ENCODE data around the gene PCDH1. TPM values are rescaled to one million over a fixed set of nuclear protein-coding genes. Genes with fewer than 3 reads are reported as not detected.

Gene PCDH1
- total RNA-seq, 1 donor from 2014 or later, result not detected

DNA sequence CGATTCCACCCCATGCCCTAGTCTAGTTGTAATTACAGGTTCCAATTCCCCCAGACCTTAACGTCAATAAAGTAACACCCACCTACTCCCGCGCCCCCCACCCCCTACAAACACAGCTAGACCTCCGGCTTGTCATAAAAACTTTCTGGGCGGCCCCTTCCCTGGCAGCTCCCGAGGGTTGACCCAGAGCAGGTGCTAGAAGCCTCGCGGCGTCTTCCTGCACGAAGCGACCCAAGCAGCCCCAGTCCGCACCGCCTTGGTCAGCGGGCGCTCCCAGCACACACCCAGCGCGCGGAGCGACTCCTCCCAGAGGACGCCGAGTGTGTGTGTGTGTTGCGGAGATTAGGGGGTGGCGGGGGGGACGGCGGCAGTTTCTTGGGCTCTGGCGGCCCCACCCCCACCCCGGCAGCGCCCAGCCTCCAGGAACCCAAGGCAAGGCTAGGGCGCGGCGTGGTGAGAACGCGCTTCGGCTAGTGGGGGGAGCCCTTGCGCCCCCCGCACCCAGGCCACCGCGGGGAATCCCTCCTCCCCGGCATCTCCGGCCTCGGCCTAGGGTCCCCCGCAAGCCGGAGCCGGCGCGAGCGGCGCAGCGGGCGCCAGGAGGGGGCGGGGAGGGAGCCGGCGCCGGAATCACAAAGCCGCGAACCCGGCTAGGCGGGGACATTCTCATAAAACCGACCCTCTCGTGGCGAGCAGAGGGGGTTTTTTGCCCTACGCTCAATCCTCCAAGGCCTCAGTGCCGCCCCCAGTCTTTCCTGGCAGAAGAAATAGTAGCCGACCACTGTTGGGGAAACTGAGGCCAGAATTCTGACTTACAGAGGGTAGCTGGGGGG lies 2.2 kb downstream of the PCDH1 start:
- DNase-seq (ENCODE audit: low spot score), result no peak
- H3K36me3 Mint-ChIP-seq (ENCODE audit: low read depth), result no peaks in the 10 kb centered on the region
- H3K4me3 Mint-ChIP-seq, result no peak overlapping the region

DNA sequence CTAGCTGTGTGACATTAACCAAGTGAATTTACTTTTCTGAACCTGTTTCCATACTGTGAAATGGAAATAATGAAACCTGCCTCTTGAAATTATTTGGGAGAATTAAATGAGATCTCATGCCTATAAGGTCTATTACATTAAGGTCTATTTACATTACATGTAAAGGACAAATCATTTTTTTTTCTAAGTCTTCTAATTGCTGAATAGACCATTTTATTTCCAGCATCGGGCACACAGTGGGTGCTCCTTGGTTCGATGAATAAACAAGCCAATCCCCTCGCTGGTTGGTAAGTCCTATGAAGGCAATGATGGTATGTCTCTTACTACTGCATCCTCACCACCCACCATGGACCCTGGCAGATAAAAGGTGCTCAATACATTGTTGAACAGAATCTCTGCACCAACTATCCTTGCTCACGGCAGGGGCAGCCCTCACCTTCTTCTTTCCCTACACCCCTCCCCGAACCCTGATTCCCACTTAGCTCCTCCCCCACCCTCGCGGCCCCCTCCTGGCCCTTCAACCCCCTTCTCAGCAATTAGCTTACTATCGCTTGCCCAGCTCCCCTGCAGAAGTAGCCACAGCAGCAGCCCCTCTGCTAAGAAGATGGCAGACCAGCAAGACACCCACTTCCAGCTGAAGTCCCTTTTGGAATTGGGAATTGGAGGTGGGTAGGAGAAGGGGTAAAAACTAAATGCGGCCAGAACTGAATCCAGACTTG lies 3.0 kb downstream of the PCDH1 start:
- intact Hi-C loops (cut with micrococcal nuclease), result loop anchor here (5.0 kb wide), 2 partner anchors 118 to 458 kb away; partner anchors contain the start of gene PCDHGB7
- no peak for DNase-seq (ENCODE audit: low spot score)
- no peaks in the 10 kb centered on the region for H3K36me3 Mint-ChIP-seq (ENCODE audit: low read depth)
- peaks cover 69% of the 10 kb centered on the region for H3K27me3 Mint-ChIP-seq (ENCODE audit: insufficient read depth)
- peaks cover 25% of the 10 kb centered on the region for H3K4me1 Mint-ChIP-seq (ENCODE audit: low read depth)
- H3K4me3 Mint-ChIP-seq, result no peak overlapping the region
- no peak overlapping the region for H3K27ac Mint-ChIP-seq
- H3K9me3 Mint-ChIP-seq, result no peaks in the 10 kb centered on the region

More for the DNA sequence above, 2.2 kb downstream of the PCDH1 start:
- H3K27ac Mint-ChIP-seq, result no peak overlapping the region
- peaks cover 25% of the 10 kb centered on the region for H3K4me1 Mint-ChIP-seq (ENCODE audit: low read depth)
- no peaks in the 10 kb centered on the region for H3K9me3 Mint-ChIP-seq
- intact Hi-C loops (cut with micrococcal nuclease), result loop anchor here (5.0 kb wide), 2 partner anchors 119 to 459 kb away; partner anchors contain the start of gene PCDHGB7
- H3K27me3 Mint-ChIP-seq (ENCODE audit: insufficient read depth), result peaks cover 73% of the 10 kb centered on the region

DNA sequence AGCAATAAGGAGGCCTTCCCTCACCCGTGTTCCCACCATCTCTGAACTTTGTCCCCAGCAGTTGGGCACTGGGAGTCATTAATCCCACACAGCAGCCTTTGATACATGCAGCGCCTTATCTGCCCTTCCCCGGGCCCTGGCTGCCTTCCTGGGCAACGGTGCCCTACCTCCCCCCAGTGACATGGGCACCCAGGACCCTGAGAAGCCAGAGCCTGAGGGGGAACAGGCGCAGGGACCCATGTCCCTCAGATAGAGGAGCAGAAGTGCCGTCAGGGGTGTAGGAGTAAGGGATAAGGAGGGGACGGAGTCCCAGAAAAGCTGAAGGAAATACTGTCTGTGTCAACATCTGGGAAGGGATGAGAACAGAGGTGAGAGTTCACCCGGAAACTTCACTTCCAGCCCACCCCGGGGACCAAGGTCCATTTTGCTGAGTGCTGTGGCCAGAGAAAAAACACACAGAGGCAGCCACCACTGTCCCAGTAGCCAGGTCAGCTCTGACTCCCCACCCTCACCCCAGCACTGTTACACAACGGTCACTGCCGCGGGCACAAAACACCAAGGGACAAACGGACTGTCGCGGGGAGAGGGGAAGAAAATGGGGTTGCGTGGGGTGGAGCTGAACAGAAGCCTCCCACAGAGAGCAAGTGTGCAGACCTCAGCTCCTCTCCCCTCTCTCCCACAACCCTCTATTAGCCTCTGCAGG lies 3.8 kb downstream of the PCDH1 start:
- Mint-ChIP-seq H3K36me3 (ENCODE audit: low read depth) (no peaks in the 10 kb centered on the region), H3K9me3 (no peaks in the 10 kb centered on the region), H3K4me1 (ENCODE audit: low read depth) (peaks cover 20% of the 10 kb centered on the region), H3K4me3 (no peak overlapping the region), H3K27ac (no peak overlapping the region), H3K27me3 (ENCODE audit: insufficient read depth) (peaks cover 67% of the 10 kb centered on the region)
- no peak for DNase-seq (ENCODE audit: low spot score)
- intact Hi-C loops (cut with micrococcal nuclease), result no loop called here

DNA sequence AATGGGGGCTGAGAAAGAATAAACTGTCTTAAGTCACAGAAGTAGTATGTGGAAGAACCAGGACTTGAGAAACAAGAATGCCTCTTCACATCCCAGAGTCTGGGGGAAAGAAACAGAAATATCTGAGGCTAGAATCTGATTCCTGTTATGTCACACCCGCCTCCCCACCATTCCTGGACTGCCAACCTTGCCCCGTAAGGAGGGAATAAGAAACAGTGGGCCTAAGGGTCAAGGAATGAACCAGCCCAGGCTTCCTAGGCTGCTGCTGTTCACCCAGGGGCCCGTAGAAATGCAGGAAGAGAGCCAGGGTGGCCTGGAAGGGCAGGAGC lies 4.3 kb downstream of the PCDH1 start:
- intact Hi-C loops (cut with micrococcal nuclease), result no loop called here
- Mint-ChIP-seq H3K4me1 (ENCODE audit: low read depth) (peaks cover 15% of the 10 kb centered on the region), H3K27ac (no peak overlapping the region), H3K27me3 (ENCODE audit: insufficient read depth) (peaks cover 63% of the 10 kb centered on the region), H3K9me3 (no peaks in the 10 kb centered on the region), H3K36me3 (ENCODE audit: low read depth) (no peaks in the 10 kb centered on the region), H3K4me3 (no peak overlapping the region)
- no peak for DNase-seq (ENCODE audit: low spot score)

DNA sequence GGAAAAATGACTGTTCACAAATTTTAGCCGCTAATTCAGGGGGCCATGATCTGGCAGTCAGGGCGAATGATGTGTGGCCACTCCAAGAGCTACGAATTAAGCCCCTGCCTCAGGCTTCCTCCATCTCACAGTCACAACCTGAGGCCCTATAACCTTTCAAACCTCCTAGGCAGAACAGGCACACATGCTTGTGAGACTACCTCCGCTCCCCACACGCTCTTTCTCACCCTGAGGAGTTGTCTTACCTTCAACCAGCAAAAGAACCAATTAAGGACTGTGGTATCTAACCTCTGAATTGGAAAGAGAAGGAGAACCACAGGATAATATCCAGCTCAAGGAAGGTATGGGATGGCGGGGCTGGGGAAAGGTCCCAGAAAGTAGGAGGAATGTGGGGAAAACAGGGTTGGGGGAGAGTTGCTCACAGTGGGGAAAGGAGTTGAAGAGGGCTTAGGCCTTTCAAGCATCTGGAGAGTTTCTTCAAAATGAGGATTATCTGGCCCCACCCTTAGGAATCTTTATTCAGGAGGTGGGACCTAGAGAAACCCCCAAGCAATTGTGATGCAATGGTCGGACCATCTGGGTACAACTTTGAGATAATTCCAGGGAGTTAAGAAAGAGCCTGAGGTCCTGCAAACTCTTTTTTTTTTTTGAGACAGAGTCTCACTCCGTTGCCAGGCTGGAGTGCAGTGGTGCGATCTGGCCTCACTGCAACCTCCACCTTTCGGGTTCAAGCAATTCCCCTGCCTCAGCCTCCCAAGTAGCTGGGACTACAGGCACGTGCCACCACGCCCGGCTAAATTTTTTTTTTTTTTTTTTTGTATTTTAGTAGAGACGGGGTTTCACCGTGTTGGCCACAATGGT lies 5.5 kb downstream of the PCDH1 start:
- DNase-seq (ENCODE audit: low spot score), result no peak
- no peak overlapping the region for H3K4me3 Mint-ChIP-seq
- peaks cover 57% of the 10 kb centered on the region for H3K27me3 Mint-ChIP-seq (ENCODE audit: insufficient read depth)
- H3K36me3 Mint-ChIP-seq (ENCODE audit: low read depth), result no peaks in the 10 kb centered on the region
- H3K4me1 Mint-ChIP-seq (ENCODE audit: low read depth), result peaks cover 9% of the 10 kb centered on the region
- intact Hi-C loops (cut with micrococcal nuclease), result no loop called here
- H3K9me3 Mint-ChIP-seq, result no peaks in the 10 kb centered on the region
- no peak overlapping the region for H3K27ac Mint-ChIP-seq

DNA sequence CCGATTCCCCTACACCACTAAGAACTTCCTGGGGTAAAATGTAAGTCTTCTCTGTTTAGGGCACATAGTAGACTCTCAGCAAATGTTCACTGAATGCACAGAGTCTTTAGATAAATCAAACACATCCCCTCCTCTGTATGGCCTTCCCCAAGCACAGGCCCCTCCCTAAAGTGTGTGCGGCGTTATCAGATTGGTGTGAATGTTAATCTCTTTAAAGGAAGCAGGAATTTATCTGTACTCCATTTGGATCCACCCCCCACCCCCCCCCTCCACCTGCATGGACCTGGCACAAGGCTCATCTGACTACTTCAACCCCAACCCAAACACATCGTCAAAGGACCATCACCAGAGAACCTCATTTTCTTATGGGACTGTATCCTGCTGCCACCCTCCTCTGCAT lies 6.3 kb downstream of the PCDH1 start:
- intact Hi-C loops (cut with micrococcal nuclease), result no loop called here
- Mint-ChIP-seq H3K27me3 (ENCODE audit: insufficient read depth) (peaks cover 51% of the 10 kb centered on the region), H3K27ac (no peak overlapping the region), H3K4me3 (no peak overlapping the region), H3K36me3 (ENCODE audit: low read depth) (no peaks in the 10 kb centered on the region), H3K9me3 (no peaks in the 10 kb centered on the region), H3K4me1 (ENCODE audit: low read depth) (peaks cover under 1% of the 10 kb centered on the region)
- DNase-seq (ENCODE audit: low spot score), result no peak

DNA sequence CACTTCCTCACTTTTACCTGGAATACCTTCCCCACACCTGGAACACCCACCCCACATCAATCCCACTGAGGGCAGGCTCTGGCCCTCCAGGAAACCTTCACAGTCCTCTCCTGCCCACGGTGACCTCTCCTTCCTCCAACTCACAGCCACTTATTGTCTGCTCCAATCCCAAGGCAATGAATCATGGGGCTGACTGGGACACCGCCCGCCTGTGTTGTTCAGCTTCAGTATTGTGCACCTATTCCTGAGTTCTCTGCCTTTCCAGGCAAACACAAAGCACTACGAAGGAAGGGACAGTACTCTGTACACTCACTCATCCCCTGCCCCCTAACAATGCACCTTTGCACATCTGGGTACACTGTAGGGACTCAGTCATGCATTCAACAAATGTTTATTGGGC lies 7.3 kb downstream of the PCDH1 start:
- Mint-ChIP-seq H3K27me3 (ENCODE audit: insufficient read depth) (peaks cover 48% of the 10 kb centered on the region), H3K4me1 (ENCODE audit: low read depth) (no peaks in the 10 kb centered on the region), H3K4me3 (no peak overlapping the region)

DNA sequence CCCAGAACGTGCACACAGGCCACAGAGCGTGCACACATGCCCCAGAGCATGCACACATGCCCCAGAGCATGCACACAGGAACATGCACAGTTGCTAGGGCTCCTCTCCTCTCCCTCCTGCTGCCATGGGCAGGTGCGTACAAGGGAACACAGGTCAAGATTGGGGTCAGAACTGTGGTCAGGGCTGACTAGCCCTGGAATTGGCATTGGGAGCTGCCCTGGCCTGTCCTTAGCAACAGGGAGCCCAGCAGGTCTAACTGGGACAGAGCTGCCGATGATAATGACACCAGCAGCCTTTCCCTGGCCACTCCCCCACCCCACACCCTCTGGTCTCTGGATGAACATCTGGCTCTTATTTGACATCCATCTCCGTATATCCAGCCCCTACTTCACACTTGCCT lies 8.0 kb downstream of the PCDH1 start:
- H3K4me3 Mint-ChIP-seq, result no peak overlapping the region
- no peaks in the 10 kb centered on the region for H3K36me3 Mint-ChIP-seq (ENCODE audit: low read depth)
- intact Hi-C loops (cut with micrococcal nuclease), result no loop called here
- no peaks in the 10 kb centered on the region for H3K4me1 Mint-ChIP-seq (ENCODE audit: low read depth)
- no peak overlapping the region for H3K27ac Mint-ChIP-seq
- no peak for DNase-seq (ENCODE audit: low spot score)
- H3K9me3 Mint-ChIP-seq, result no peaks in the 10 kb centered on the region
- H3K27me3 Mint-ChIP-seq (ENCODE audit: insufficient read depth), result peaks cover 41% of the 10 kb centered on the region

More for the DNA sequence above, 7.3 kb downstream of the PCDH1 start:
- Mint-ChIP-seq H3K27ac (no peak overlapping the region), H3K9me3 (no peaks in the 10 kb centered on the region), H3K36me3 (ENCODE audit: low read depth) (no peaks in the 10 kb centered on the region)
- DNase-seq (ENCODE audit: low spot score), result no peak
- intact Hi-C loops (cut with micrococcal nuclease), result no loop called here

DNA sequence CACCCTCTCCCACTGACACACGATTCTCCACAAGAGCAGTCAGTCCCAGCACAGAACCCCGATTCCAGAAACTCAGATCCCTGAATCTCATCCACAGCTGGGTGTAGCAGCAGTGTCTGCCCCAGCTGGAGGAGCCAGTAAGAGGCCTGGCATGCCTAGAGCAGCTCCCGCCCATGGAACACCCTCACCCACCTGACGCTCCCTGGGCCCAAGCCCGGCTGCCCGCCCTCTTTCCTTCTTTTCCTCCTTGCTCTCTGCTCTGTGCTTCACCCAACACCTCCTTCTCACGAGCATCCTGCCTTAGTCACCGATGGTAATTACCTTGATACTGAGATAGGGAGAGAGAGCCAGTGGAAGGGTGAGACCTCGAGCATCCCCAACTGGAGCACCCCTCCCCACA lies 8.7 kb downstream of the PCDH1 start:
- H3K4me3 Mint-ChIP-seq, result no peak overlapping the region
- H3K36me3 Mint-ChIP-seq (ENCODE audit: low read depth), result no peaks in the 10 kb centered on the region
- no peaks in the 10 kb centered on the region for H3K4me1 Mint-ChIP-seq (ENCODE audit: low read depth)
- H3K27me3 Mint-ChIP-seq (ENCODE audit: insufficient read depth), result peaks cover 34% of the 10 kb centered on the region
- no peak for DNase-seq (ENCODE audit: low spot score)
- intact Hi-C loops (cut with micrococcal nuclease), result no loop called here
- H3K27ac Mint-ChIP-seq, result no peak overlapping the region
- no peaks in the 10 kb centered on the region for H3K9me3 Mint-ChIP-seq

DNA sequence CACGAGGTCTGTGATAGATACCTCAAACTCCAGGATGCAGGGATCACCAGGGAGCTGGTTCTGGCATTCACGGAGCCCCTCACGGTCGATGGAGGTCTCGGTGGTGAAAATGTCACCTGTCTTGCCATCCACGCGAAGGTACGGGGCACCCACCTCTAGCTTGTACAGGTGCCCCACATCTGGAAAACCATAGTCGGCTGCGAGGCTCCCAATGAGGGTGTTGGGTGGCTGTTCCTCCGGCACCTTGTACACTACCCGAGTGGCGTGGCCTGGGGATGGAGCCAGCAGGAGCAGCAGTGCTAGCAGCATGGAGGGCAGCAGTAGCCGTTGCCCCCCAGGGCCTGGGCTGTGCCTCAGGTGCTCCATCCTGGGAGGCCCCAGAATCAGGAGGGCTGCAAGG lies 9.2 kb downstream of the PCDH1 start:
- intact Hi-C loops (cut with micrococcal nuclease), result no loop called here
- Mint-ChIP-seq H3K9me3 (no peaks in the 10 kb centered on the region), H3K27me3 (ENCODE audit: insufficient read depth) (peaks cover 29% of the 10 kb centered on the region), H3K4me3 (no peak overlapping the region), H3K27ac (no peak overlapping the region), H3K36me3 (ENCODE audit: low read depth) (no peaks in the 10 kb centered on the region), H3K4me1 (ENCODE audit: low read depth) (no peaks in the 10 kb centered on the region)
- no peak for DNase-seq (ENCODE audit: low spot score)

DNA sequence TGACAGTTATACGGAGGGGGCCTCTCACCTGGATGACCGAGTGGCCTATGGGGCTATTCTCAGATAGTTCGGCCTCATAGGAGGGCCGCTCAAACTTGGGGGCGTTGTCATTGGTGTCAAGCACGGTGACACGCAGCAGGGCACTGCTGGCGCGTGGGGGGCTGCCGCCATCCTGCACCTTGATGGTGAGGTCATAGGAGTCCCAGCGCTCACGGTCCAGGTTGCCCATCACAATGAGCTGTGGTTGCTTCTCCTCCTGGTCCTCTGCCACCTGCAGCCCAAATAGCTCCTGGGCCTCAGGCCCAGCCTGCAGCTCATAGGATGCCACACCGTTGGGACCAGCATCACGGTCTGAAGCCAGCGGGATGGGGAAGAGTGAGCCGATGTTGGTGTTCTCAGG lies 9.7 kb downstream of the PCDH1 start:
- Mint-ChIP-seq H3K27me3 (ENCODE audit: insufficient read depth) (peaks cover 24% of the 10 kb centered on the region), H3K4me1 (ENCODE audit: low read depth) (no peaks in the 10 kb centered on the region), H3K36me3 (ENCODE audit: low read depth) (no peaks in the 10 kb centered on the region), H3K27ac (no peak overlapping the region), H3K9me3 (no peaks in the 10 kb centered on the region), H3K4me3 (no peak overlapping the region)
- intact Hi-C loops (cut with micrococcal nuclease), result no loop called here
- DNase-seq (ENCODE audit: low spot score), result no peak

DNA sequence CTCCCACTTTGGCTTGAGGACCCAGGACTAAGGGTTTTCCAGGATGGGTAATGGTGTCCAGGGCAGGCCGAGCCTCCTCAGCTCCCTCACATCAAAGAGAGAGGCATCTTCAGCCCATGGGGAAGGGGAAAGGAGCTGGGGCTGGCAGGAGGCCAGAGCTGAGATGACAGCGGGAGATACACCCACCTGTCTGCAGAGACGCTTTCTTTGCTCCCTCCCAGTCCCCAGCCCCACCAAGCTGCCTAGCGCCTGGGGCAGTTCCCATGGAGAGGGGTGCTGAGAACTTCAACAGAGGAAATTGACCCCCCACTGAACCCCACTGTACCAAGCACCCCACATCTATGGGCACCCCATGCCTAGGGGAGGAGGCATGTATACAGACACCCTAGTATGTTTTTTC lies 10.6 kb downstream of the PCDH1 start:
- intact Hi-C loops (cut with micrococcal nuclease), result no loop called here
- no peak overlapping the region for H3K27ac Mint-ChIP-seq
- no peak for DNase-seq (ENCODE audit: low spot score)
- H3K4me3 Mint-ChIP-seq, result no peak overlapping the region
- no peaks in the 10 kb centered on the region for H3K36me3 Mint-ChIP-seq (ENCODE audit: low read depth)
- H3K4me1 Mint-ChIP-seq (ENCODE audit: low read depth), result no peaks in the 10 kb centered on the region
- peaks cover 23% of the 10 kb centered on the region for H3K27me3 Mint-ChIP-seq (ENCODE audit: insufficient read depth)
- no peaks in the 10 kb centered on the region for H3K9me3 Mint-ChIP-seq
